HG02763 (cell line): ENCODE results near the gene TSPAN15.
"Not testable (repeated sequence)": the region's sequence is repeated elsewhere in the genome, so short reads cannot be mapped to it uniquely, and the experiment has no call there.

Experiments used
- ATAC-seq: cut with Tn5 transposase; IDR thresholded peaks from one replicate; pipeline ENCODE4 v1.9.1; 2021; ENCODE audit warnings: mild to moderate bottlenecking, moderate library complexity; ENCODE audit not compliant: unreplicated experiment

Gene TSPAN15

DNA sequence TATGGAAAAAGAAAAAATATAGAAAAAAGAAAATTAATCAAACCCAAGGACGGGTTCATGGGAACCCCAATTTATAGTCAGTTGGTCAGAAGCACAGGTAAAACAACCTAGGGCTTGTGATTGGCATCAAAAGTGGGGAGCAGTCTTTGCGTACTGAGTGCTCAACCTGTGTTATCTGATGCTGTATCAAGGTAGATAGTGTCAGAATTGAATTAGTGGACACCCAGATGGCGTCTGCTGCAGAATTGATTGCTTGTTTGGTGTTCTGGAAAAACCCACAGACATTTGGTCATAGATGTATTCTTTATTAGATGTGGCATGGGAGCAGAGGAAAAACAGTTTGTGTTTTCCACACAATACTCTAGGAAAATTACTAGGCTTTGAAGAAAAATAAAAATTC is 82.4 kb downstream of the TSPAN15 start:
- no peak for ATAC-seq

GRCh38 chr10:69536521-69536920 is 85.3 kb downstream of the TSPAN15 start:
- not testable (repeated sequence) for ATAC-seq

DNA sequence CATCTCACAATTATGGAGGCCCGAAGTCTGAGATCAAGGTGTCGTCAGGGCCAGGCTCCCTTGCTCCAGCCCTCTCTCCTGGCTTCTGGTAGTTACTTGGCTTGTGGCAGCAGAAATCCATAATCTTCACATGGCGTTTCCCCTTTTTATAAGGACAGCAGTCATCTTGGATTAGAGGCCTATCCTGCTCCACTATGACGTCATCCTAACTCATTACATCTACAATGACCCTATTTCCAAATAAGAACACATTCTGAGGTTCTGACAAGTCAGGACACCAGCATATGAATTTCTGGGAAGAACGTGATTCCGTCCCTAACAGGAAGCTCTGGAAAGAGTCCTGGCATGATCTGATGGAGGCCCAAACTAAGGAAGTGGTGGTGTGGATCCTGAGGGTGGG is 86.2 kb downstream of the TSPAN15 start:
- ATAC-seq, result no peak

DNA sequence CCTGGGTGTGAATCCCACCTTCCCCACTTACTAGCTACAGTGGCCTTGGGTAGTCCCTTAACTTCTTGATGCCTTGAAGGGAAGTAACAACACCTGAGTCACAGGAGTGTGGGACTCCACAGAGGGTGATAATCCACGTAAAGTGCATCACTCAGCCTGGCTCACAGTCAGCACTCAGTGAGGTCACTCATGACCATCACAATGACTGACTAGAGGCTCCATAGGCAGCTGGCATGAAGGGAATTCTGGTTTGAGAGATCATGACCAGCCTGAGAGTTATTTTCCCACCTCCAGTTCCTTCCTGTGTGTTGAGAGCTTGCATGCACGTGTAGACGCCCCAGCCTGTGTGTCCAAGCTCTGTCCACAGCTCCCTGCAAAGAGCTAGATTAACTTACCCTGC is 87.2 kb downstream of the TSPAN15 start:
- no peak for ATAC-seq

- ATAC-seq, result no peak
Observed at GRCh38 chr10:69541463-69541862, 90.2 kb downstream of the TSPAN15 start.

GRCh38 chr10:69549959-69550358 is 98.7 kb downstream of the TSPAN15 start:
- no peak for ATAC-seq

DNA sequence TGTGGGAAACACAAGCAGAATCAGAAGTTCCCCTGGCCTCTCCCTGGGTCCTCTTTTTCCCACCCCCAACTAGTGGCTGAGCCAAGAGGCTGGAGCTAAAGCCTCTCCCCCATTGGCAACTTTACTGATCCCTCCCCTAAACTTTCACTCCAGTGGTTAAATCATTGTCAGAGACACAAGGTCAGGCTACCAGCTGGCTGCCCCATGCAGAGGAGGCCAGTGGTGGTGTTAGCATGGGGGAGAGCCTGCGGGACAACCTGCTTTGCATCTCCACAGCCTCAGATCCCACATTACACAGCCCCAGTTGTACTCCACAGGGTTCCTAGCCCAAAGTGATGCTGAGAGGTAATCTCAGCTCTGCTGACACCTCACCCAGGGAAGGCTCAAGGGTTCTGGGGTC is 101.0 kb downstream of the TSPAN15 start:
- no peak for ATAC-seq

DNA sequence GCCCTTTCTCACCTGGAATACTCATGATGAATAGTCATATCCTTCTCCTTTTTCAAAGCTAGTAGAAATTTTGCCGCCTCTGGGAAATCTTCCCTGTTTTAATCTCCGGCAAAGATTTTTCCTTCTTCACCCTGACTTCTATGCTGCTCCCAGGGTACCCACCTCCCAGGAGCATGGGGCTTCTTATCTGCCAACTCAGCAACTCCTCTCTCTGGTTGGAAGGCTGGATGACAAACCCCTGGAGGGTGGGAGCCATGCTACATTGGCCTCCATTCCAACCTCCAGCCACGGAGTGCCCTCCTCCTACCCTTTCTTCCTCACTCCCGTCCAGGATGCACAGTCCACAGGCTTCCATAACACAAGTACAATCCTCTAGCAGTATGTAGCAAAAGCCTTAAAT is 102.1 kb downstream of the TSPAN15 start:
- ATAC-seq, result no peak

GRCh38 chr10:69554611-69555010 is 103.3 kb downstream of the TSPAN15 start:
- ATAC-seq, result no peak
